ENCODE measurements around the gene OASL. TPM values are rescaled to one million over a fixed set of nuclear protein-coding genes. Genes with fewer than 3 reads are reported as not detected.
A peak's percentile ranks its signal among the peaks of the same experiment; 100 is the strongest.

OASL gene
- total and polyA plus RNA-seq, 10 of the 15 experiments (the other 5 are each of a cell fraction or from before 2014, with no cell fraction given) = 2.3 to 9.1 (median 2.7) TPM

GRCh38 chr12:120999191-121000120 is 39.6 kb downstream of the OASL start:
- BruUV-seq (replicated peaks) = no TSS peak
- TF ChIP-seq CREB1 (IDR thresholded peaks at IDR 0.05; ENCODE audit: low read depth) (no peak), BCLAF1 (IDR thresholded peaks at IDR 0.05) (no peak), PKNOX1 (IDR thresholded peaks at IDR 0.05) (peak; percentile 45), POLR2A (IDR thresholded peaks at IDR 0.05; ENCODE audit: low read depth, low read length) (peak; percentile 49; the same call in 1 of the 2 replicates)
- DNase-seq (ENCODE audit: low read depth, low spot score) = no peak
- Histone ChIP-seq H3K9ac (ENCODE audit: control insufficient read depth, insufficient read depth, low read length) (no peak overlapping the region), H3K27me3 (replicated peaks in 1 of 2; ENCODE audit: control insufficient read depth in 2 of 2, insufficient read depth in 2 of 2, low read length in 1 of 2) (no peaks in the 10 kb centered on the region), H3K4me1 (ENCODE audit: control insufficient read depth, insufficient read depth, low read length) (no peaks in the 10 kb centered on the region), H4K20me1 (ENCODE audit: control insufficient read depth, insufficient read depth) (no peaks in the 10 kb centered on the region), H3K4me2 (ENCODE audit: control insufficient read depth, insufficient read depth) (no peak overlapping the region), H3K36me3 (ENCODE audit: control insufficient read depth in 2 of 2, insufficient read depth in 2 of 2, low read length in 1 of 2) (peaks cover under 1 to 4% of the 10 kb centered on the region in 2 experiments), H3K79me2 (ENCODE audit: control insufficient read depth, insufficient read depth, low read length) (no peaks in the 10 kb centered on the region), H2AFZ (ENCODE audit: control insufficient read depth, low read depth, low read length) (no peak overlapping the region), H3K27ac (ENCODE audit: control insufficient read depth, insufficient read depth) (no peak overlapping the region), H3K9me3 (replicated peaks; ENCODE audit: control insufficient read depth, insufficient read depth, low read length) (no peaks in the 10 kb centered on the region), H3K4me3 (no peak overlapping the region)
- in situ Hi-C loops (cut with MboI) (no loop called here), intact Hi-C loops (cut with micrococcal nuclease; ENCODE audit: unreplicated experiment) (no loop called here)
- ChIA-PET POLR2A (no interaction called here), SMC1A (ENCODE audit: uncharacterized antibody, unreplicated experiment) (no interaction called here), RAD21 (ENCODE audit: unreplicated experiment) (no interaction called here), CTCF (no interaction called here)
- no peak for FAIRE-seq
- 61% methylated on average over 23 of the region's 23 CpGs for WGBS (ENCODE audit: insufficient coverage, insufficient replicate concordance, low lambda C conversion rate, missing lambda C conversion rate)
- peak; percentile 40 for ATAC-seq

All from GM12878 (cell line).